Heart left ventricle (tissue), 16 donors: ENCODE results near the gene DYRK2. TPM values are rescaled to one million over a fixed set of nuclear protein-coding genes. Genes with fewer than 3 reads are reported as not detected.

Experiments used
- ATAC-seq, 4 donors: fragments of 200-7000 bp; cut with Tn5 transposase; one replicate each; pipeline ENCODE4 v1.9.1; 2020 to 2022; ENCODE audit warnings: moderate library complexity in 4 of 4, mild to moderate bottlenecking in 3 of 4, moderate number of reproducible peaks in 1 of 4
- DNase-seq, 5 donors: peaks; one replicate each; pipeline ENCODE4 v3.0.0-alpha.2; 2020
- H3K27ac ChIP-seq, 12 donors: fragments of 200-600 bp; sonication (generic) in 4 of 12; one replicate each; pipeline versions ENCODE4 v1.5.0 to v1.8.0; 2016 to 2022; ENCODE audit warnings: mild to moderate bottlenecking in 2 of 12
- H3K27me3 ChIP-seq, 9 donors: fragments of 200-600 bp; sonication (generic) in 2 of 9; one replicate each; pipeline versions ENCODE4 v1.5.1 to v1.8.0; 2016 to 2022; ENCODE audit warnings: mild to moderate bottlenecking in 3 of 9
- H3K36me3 ChIP-seq, 9 donors: fragments of 200-600 bp; sonication (generic) in 2 of 9; one replicate each; pipeline versions ENCODE4 v1.5.0 to v1.8.0; 2018 to 2022; ENCODE audit warnings: mild to moderate bottlenecking in 2 of 9
- H3K4me1 ChIP-seq, 12 donors: fragments of 200-600 bp; sonication (generic) in 4 of 12; one replicate each; pipeline versions ENCODE4 v1.5.0 to v1.8.0; 2016 to 2022; ENCODE audit warnings: mild to moderate bottlenecking in 3 of 12
- H3K4me3 ChIP-seq, 12 donors: fragments of 200-600 bp; sonication (generic) in 4 of 12; one replicate each; pipeline versions ENCODE4 v1.5.0 to v1.8.0; 2017 to 2022; ENCODE audit warnings: mild to moderate bottlenecking in 9 of 12, moderate library complexity in 4 of 12
- H3K9me3 ChIP-seq, 12 donors: fragments of 200-600 bp; sonication (generic) in 4 of 12; one replicate each; pipeline versions ENCODE4 v1.5.0 to v1.8.0; 2016 to 2022; ENCODE audit warnings: mild to moderate bottlenecking in 1 of 12
- POLR2A ChIP-seq, 2 donors: fragments of 450-650 bp; IDR thresholded peaks; one replicate each; pipeline ENCODE4 v1.6.1; 2017; ENCODE audit warnings: antibody characterized with exemption in 2 of 2, mild to moderate bottlenecking in 2 of 2, moderate library complexity in 2 of 2
- WGBS, 4 donors: extraction: QIAGEN DNeasy Blood & Tissue Kit in 2 of 4; methylation state at CpG; one replicate each; pipeline versions ENCODE4 v1.1.5 to v1.1.7; 2013 to 2018; 5-methylcytosine and 5-hydroxymethylcytosine counted together
- intact Hi-C, 10 donors: fragments of 100-400 bp; cut with DNase I; formaldehyde crosslinking; loops; one replicate each; pipeline versions ENCODE4 v1.11.1 to v1.14.2; 2022
- polyA plus RNA-seq, 2 donors: library from polyadenylated mRNA; stranded (reverse); fragments of 200-250 nt; gene quantifications; one replicate each; pipeline ENCODE4 v1.2.3, GENCODE V29; 2013
- total RNA-seq, 9 donors: library from RNA; depleted of rRNA in 2 of 9; stranded (reverse); fragments of >200 nt in 2 of 9; fragmentation: NEBNext Ultra II Directional in 3 of 9; extraction: Animal tissue kit (Norgen Biotek cat#: 25700) in 3 of 9; gene quantifications; one replicate each; pipeline versions ENCODE4 v1.1.0 to v1.2.4, GENCODE V29; 2016 to 2023
- TF ChIP-seq, protein P1 (sequence below), 12 donors: fragments of 200-600 bp; sonication (generic) in 4 of 12; IDR thresholded peaks; one replicate each; pipeline versions ENCODE4 v1.5.0 to v1.8.0; 2018 to 2022; ENCODE audit warnings: antibody characterized with exemption in 12 of 12, mild to moderate bottlenecking in 5 of 12
- donor health status: ischemic (EF 13 %, LVEDD 7.1; RV severe dilation, severe dysfunction).
- donor health status: healthy with polysubstance abuse.
- donor health status: DM: no; HTN: yes; CAD: no.
- donor health status: DM: no; HTN: no; CAD: no.
- donor health status: ischemic (EF 25% LVEDD 6.9; RV normal size, moderate dysfunction).
- donor health status: ischemic (EF 25% LVEDD 5.7; RV mildly dilated, moderate dysfunction).
- donor health status: healthy.
- donor health status: DM: yes; HTN: yes; CAD: no.
- donor health status: ischemic (EF 35%, LVEDD 5.7; RV mildly dilated, moderate dysfunction).
- donor health status: nonischemic (EF 11% LVEDD 7.7; RV severe dilation, severe dysfunction).
- donor health status: DM: yes; HTN: yes; CAD: no.
- donor health status: PGD.
- donor health status: ischemic (EF 29% LVEDD 5.4; RV normal size, mild dysfunction).
- donor health status: nonischemic (EF 23%, LVEDD 6.1; RV moderate dilation, normal function).

DYRK2 gene
- total and polyA plus RNA-seq, 11 donors = 7.8 to 62.9 (median 37.8) TPM

DNA sequence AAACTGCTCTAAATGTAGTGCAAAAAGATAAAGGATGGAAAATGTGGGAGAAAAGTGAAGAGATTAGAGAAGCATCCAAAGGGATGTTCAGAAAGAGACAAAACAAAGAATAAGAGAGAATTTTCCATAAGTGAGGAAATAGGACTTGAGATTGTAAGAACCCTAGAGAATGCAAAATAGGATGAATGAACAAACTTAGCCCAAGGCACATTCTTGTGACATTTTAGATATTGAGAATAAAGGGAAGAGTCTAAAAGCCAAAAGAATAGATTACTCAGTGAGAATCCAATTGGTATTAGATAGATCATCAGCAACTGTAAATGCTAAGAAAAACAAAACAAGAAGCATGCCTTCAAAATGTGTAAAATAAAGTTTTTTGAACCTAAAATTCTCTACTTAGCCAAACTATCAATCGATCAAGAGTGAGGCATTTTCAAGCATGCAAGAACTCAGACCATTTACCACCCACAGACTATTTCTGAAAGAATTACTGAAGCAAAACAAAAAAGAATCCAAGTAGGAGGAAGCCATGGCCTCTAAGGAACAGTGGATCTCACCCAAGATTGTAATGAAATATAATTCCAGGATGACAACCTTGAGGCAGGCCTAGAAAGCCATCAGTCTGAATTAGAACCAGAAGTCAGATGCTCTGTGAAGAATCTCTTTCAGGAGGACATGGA lies 33.5 kb downstream of the DYRK2 start:
- 80 to 97% (median 84%) methylated on average over 1 of the region's 1 CpG for WGBS, 4 donors
- peaks cover 0 to 27% (median 10%) of the 10 kb centered on the region in 12 donors for H3K4me1 ChIP-seq
- DNase-seq (no peak), ATAC-seq (no peak)
- H3K4me3 ChIP-seq = no peak overlapping the region
- H3K27ac ChIP-seq = peak overlapping the region in 9 of 12 donors; percentile 30 to 86 (median 77)
- no peaks in the 10 kb centered on the region for H3K36me3 ChIP-seq
- no peaks in the 10 kb centered on the region for H3K27me3 ChIP-seq
- no peaks in the 10 kb centered on the region for H3K9me3 ChIP-seq
- intact Hi-C loops = no loop called here
- TF ChIP-seq, protein P1, sequence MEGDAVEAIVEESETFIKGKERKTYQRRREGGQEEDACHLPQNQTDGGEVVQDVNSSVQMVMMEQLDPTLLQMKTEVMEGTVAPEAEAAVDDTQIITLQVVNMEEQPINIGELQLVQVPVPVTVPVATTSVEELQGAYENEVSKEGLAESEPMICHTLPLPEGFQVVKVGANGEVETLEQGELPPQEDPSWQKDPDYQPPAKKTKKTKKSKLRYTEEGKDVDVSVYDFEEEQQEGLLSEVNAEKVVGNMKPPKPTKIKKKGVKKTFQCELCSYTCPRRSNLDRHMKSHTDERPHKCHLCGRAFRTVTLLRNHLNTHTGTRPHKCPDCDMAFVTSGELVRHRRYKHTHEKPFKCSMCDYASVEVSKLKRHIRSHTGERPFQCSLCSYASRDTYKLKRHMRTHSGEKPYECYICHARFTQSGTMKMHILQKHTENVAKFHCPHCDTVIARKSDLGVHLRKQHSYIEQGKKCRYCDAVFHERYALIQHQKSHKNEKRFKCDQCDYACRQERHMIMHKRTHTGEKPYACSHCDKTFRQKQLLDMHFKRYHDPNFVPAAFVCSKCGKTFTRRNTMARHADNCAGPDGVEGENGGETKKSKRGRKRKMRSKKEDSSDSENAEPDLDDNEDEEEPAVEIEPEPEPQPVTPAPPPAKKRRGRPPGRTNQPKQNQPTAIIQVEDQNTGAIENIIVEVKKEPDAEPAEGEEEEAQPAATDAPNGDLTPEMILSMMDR (IDR thresholded peaks at IDR 0.05) = no peak
- no peak for TF ChIP-seq POLR2A (IDR thresholded peaks at IDR 0.05)

DNA sequence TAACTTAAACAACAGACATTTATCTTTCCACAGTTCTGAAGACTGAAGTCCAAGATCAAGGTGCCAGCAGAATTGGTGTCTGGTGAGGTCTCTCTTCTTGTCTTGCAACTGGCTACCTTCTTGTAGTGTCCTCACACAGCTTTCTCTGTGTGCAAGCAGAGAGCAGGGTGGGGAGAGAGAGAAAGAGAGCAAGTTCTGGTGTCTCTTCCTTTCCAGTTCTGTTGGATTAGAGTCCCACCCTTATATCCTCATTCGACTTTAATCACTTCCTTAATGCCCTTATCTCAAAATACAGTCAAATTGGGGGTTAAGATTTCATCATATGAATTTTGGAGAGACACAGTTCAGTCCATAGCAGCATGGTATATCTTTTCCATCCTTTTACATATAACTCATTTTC lies 40.8 kb downstream of the DYRK2 start:
- H3K4me1 ChIP-seq = peaks cover 0 to 6% (median 0%) of the 10 kb centered on the region in 12 donors
- ATAC-seq = no peak
- H3K4me3 ChIP-seq = no peak overlapping the region
- 38 to 47% (median 43%) methylated on average over 1 of the region's 1 CpG for WGBS, 4 donors
- H3K36me3 ChIP-seq = no peaks in the 10 kb centered on the region
- no peak for DNase-seq
- TF ChIP-seq POLR2A (IDR thresholded peaks at IDR 0.05) = no peak
- TF ChIP-seq, protein P1 (IDR thresholded peaks at IDR 0.05) = no peak
- no peak overlapping the region for H3K27ac ChIP-seq
- intact Hi-C loops = no loop called here
- no peaks in the 10 kb centered on the region for H3K9me3 ChIP-seq
- H3K27me3 ChIP-seq = no peaks in the 10 kb centered on the region

GRCh38 chr12:67690656-67691055 lies 42.1 kb downstream of the DYRK2 start:
- WGBS, 4 donors = 73 to 81% (median 77%) methylated on average over 1 of the region's 1 CpG
- H3K27me3 ChIP-seq = no peaks in the 10 kb centered on the region
- TF ChIP-seq, protein P1 (IDR thresholded peaks at IDR 0.05) = no peak
- TF ChIP-seq POLR2A (IDR thresholded peaks at IDR 0.05) = no peak
- H3K4me1 ChIP-seq = peaks cover 0 to 13% (median 2%) of the 10 kb centered on the region in 12 donors
- no peaks in the 10 kb centered on the region for H3K36me3 ChIP-seq
- no peak overlapping the region for H3K27ac ChIP-seq
- no peak for ATAC-seq
- H3K9me3 ChIP-seq = no peaks in the 10 kb centered on the region
- intact Hi-C loops = no loop called here
- H3K4me3 ChIP-seq = no peak overlapping the region
- DNase-seq = no peak

GRCh38 chr12:67691220-67691619 lies 42.7 kb downstream of the DYRK2 start:
- WGBS, 4 donors = 89 to 94% (median 92%) methylated on average over 5 of the region's 5 CpGs
- intact Hi-C loops = no loop called here
- DNase-seq = no peak
- Histone ChIP-seq H3K4me3 (no peak overlapping the region), H3K27ac (no peak overlapping the region), H3K4me1 (peaks cover 0 to 13% (median 2%) of the 10 kb centered on the region in 12 donors), H3K9me3 (no peaks in the 10 kb centered on the region), H3K27me3 (no peaks in the 10 kb centered on the region), H3K36me3 (no peaks in the 10 kb centered on the region)
- TF ChIP-seq, protein P1 (IDR thresholded peaks at IDR 0.05) = no peak
- no peak for TF ChIP-seq POLR2A (IDR thresholded peaks at IDR 0.05)
- no peak for ATAC-seq
